Inflammatory macrophage (primary cell): ENCODE results near the gene ALDH3A2.

Experiments
- DNase-seq, 2 donors: peaks; one replicate each; pipeline ENCODE4 v3.0.0-alpha.2; 2020 to 2022
- total RNA-seq, 18 experiments: gene quantifications; one replicate each; lab custom pipeline; 2026; ENCODE audit warnings: mixed read lengths in 6 of 18, inconsistent platforms in 2 of 18; lab: John Stamatoyannopoulos, UW

The ALDH3A2 gene
- total RNA-seq = 66.5 to 266 (median 190) reads per million in 18 experiments

GRCh38 chr17:19648475-19649273, at the start of gene ALDH3A2:
Gene ALDH3A2 (plus strand): TSS chr17:19648751. CDS start chr17:19648972, 221 bp downstream.
- DNase-seq = peak; percentile 96 to 98

DNA sequence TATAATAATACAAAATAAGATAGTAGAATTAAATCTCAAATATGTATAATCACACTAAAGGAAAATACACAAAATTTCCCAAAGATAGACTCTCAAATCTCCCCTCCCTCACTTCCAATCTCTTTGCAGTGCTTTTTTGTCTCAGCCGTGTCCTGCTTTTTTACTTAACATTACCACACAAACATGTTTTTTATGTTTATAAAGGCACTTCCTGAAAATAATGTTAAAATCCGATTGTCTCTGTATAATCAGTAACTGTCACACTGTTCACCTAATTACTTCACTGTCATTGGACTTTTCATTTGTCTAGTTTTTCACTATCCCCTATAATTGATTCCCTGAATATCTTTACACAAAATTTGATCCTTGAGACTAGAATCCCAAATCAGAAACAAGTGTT, 38.2 kb upstream of the ALDH3A2 start:
- DNase-seq = peak; percentile 8 to 58

GRCh38 chr17:19610879-19611278, 37.7 kb upstream of the ALDH3A2 start:
- DNase-seq = peak; percentile 51 to 84

- no peak for DNase-seq
These were observed 34.6 kb upstream of the ALDH3A2 start for GRCh38 chr17:19613979-19614378.

GRCh38 chr17:19614900-19615299, 33.7 kb upstream of the ALDH3A2 start:
- no peak for DNase-seq

DNA sequence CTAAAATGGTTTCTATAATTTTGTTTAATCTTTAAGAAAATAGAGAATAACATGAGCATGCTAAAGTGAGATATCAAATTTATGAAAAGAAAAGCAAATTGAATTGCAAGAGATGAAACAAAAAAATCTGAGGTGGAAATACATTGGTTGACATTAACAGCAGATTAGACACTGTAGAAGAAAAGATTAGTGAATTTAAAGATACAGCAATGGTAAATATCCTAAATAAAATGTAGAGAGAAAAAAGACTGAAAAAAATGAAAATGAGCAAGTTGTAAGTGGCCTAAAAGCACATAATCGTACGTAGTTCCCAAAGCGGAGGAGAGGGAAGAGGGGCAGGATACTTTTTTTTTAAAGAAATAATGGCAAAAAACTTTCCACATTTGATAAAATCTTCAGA, 30.5 kb upstream of the ALDH3A2 start:
- DNase-seq = no peak

DNA sequence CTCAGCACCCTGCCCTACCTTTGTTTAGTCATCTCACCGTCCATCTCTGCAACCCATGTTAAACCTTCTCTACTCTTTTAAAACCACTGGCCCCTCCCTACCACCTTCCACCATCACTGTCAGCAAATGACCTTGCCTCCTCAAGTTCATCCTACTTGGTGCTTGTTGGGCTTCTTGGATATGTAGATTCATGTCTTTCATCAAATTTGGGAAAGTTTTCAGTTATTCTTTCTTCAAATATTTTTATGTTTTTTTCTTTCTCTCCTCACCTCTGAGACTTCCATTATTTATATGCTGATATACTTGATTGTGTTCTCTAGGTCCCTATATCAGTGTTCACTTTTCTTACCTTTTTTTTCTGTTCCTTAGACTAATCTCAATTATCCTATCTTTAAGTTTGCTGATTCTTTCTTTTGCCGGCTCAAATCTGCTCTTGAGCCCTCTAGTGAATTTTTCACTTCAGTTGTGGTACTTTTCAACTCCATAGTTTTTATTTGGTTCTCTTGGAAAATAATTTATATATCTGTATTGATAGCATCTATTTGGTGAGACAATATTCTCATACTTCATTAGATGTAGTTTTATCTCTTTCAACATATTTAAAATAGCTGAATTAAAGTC, 28.7 kb upstream of the ALDH3A2 start:
- DNase-seq = no peak

DNA sequence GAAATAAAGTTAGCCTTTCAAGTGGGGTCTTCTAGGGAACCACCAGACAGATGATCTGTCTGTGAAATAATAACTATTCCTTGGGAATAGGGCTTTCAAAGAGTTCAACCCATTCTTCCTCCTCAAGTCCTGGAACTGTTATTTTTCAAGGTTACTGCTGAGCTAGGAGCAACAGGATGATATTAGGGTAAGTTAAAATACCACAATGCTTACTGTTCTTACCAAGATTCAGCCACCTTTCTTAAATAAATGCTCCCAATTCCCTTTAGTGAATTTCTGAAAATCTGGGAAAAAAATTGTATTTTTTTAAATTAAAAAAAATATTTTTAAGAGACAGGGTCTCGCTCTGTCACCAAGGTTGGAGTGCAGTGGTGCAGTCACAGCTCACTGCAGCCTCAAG, 26.9 kb upstream of the ALDH3A2 start:
- DNase-seq = no peak

GRCh38 chr17:19626079-19626478, 22.5 kb upstream of the ALDH3A2 start:
- DNase-seq = no peak

DNA sequence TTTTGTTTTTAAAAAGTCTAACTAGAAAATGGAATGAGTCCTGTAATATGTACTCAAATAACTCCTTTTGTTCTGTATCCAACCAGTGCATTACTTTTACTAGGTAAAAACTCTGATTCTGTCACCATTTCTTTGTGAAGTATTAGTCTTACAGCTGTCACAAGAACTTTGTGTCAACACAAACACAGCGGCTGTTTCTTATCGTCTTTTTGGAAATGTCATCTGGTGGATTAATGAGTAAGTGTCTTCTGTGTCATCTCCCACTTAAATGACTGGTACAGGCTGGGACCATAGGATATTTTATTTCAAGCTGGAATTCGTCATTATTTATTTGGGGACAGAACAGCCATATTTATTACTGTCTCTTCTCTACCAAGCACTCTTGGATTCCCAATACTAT, 19.1 kb upstream of the ALDH3A2 start:
- DNase-seq = no peak

- DNase-seq = no peak
These were observed 18.5 kb upstream of the ALDH3A2 start for GRCh38 chr17:19630035-19630434.

DNA sequence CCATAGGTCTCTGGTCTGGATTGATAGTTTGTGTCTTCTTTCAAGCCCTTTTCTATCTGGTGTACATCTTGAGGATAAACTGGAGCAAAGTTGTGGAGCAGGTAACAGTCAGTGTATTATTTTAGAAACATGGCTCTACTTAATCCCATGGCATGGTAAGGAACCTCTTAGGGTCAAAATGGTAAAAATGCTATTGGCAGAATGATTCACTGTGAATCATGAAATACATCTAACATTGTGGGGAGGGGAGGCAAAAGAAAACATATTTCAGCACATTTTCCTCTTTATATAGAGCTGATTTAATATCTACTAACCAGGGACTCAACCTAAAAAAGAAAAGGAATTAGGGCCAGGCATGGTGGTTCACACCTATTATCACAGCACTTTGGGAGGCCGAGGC, 17.9 kb upstream of the ALDH3A2 start:
- no peak for DNase-seq

- DNase-seq = no peak
These were observed 16.6 kb upstream of the ALDH3A2 start for GRCh38 chr17:19631905-19632304.

GRCh38 chr17:19641687-19642372, 6.7 kb upstream of the ALDH3A2 start:
- no peak for DNase-seq

- DNase-seq = peak in 1 of 2 donors; percentile 34
These were observed 6.1 kb upstream of the ALDH3A2 start for GRCh38 chr17:19642373-19642893.

GRCh38 chr17:19644493-19645210, 3.9 kb upstream of the ALDH3A2 start:
- no peak for DNase-seq

GRCh38 chr17:19645734-19646201, 2.8 kb upstream of the ALDH3A2 start:
- DNase-seq = peak; percentile 74 to 82

GRCh38 chr17:19646788-19647696, 1.5 kb upstream of the ALDH3A2 start:
- peak; percentile 24 to 26 for DNase-seq

GRCh38 chr17:19647697-19648474, 665 bp upstream of the ALDH3A2 start:
- DNase-seq = peak; percentile 85 to 89

DNA sequence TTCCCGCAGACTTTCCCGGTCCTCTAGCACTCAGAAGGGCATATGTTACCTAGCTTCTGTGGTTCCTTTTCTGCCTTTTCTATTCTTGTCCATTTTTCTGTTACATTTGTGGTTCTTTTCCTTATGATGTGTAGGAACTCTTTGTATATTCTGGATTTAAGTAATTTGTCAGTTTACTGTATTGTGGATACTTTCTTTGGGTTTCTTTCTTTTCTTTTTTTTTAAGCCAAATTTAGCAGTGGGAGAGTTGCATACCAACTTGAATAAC, 657 bp downstream of the ALDH3A2 start:
- DNase-seq = no peak

DNA sequence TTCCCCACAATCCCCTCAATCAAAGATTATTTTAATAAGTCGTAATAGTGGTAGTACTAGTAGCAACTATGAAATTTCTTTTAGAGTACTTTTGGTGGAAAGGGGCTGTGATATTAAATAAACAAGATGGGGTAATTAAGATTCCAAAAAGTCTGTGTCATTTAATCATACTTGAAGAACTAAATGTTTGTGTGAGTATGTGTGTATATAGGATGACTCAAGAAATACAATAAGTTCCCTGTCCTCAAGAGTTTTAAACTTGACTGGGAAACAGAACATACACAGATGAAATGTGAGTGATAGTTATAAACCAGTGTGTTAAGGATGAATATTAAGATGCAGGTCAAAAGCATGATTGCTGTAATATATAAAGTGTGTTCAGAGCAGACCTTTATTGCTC, 2.3 kb downstream of the ALDH3A2 start:
- DNase-seq = no peak
